ENCODE results near the gene ZDHHC1.
A peak's percentile ranks its signal among the peaks of the same experiment; 100 is the strongest.
"Not testable (repeated sequence)": the region's sequence is repeated elsewhere in the genome, so short reads cannot be mapped to it uniquely, and the experiment has no call there.

Gene ZDHHC1

DNA sequence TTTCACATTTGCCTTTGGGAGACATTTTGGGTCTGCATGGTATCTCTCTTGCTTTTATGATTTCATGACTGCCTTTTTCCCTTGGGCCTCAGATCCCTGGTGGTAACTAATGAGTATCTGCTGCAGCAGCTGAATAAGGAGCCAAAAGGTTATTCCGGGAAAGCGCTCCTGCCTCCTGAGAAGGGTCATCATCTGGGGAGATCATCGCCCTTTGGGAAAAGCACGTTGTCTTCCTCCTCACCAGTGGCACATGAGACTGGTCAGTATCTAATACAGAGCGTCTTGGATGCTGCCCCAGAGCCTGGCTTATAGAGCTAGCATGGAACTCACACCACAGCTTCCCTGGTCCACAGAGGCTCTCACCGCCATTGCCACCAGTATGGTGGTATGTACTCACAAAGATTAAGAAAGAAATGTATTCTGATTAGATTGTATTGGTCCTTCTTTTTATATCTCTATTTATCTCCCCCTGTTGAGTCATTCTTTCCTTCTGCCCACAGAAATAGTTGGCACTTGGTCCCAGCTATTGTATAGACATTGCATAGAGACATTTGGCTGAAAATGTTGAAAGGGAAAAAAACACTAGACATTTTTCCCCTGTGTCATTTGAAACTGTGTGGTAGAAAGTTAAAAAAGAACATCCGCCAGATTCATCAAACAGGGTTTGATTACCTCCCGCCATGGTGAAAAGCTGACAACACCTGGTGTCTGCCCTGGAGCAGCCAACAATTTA, 31.3 kb downstream of the ZDHHC1 start:
- DNase-seq (ENCODE audit: extremely low read depth, insufficient read length), result no peak
- no peaks in the 10 kb centered on the region for H3K36me3 ChIP-seq (ENCODE audit: control insufficient read depth, insufficient read depth, low read length)
- no peaks in the 10 kb centered on the region for H3K27me3 ChIP-seq (replicated peaks; ENCODE audit: control insufficient read depth, insufficient read depth, low read length)
- H3K4me3 ChIP-seq (replicated peaks; ENCODE audit: low read depth, low read length), result no peak overlapping the region
- TF ChIP-seq, protein P1, sequence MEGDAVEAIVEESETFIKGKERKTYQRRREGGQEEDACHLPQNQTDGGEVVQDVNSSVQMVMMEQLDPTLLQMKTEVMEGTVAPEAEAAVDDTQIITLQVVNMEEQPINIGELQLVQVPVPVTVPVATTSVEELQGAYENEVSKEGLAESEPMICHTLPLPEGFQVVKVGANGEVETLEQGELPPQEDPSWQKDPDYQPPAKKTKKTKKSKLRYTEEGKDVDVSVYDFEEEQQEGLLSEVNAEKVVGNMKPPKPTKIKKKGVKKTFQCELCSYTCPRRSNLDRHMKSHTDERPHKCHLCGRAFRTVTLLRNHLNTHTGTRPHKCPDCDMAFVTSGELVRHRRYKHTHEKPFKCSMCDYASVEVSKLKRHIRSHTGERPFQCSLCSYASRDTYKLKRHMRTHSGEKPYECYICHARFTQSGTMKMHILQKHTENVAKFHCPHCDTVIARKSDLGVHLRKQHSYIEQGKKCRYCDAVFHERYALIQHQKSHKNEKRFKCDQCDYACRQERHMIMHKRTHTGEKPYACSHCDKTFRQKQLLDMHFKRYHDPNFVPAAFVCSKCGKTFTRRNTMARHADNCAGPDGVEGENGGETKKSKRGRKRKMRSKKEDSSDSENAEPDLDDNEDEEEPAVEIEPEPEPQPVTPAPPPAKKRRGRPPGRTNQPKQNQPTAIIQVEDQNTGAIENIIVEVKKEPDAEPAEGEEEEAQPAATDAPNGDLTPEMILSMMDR (IDR thresholded peaks at IDR 0.05; ENCODE audit: insufficient read depth, low read length, poor library complexity, severe bottlenecking), result no peak

DNA sequence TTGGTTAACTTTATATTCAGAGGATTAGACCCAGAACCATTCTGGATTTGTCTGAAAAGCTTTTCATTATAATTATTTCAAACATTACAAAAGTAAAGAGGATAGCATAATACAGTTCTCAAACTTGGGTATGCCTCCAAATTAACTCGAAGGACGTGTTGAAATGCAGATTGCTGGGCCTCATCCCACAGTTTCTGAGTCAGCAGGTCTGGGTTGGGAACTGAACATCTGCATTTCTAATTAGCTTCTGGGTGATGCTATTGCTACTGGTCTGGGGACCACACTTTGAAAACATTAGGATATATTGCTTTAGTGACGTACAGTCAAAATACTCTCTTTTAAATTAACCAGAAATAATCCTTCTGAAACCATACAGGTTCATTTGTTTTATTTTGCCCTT, 33.0 kb downstream of the ZDHHC1 start:
- no peak overlapping the region for H3K4me3 ChIP-seq (replicated peaks; ENCODE audit: low read depth, low read length)
- no peak for DNase-seq (ENCODE audit: extremely low read depth, insufficient read length)
- H3K27me3 ChIP-seq (replicated peaks; ENCODE audit: control insufficient read depth, insufficient read depth, low read length), result no peaks in the 10 kb centered on the region
- TF ChIP-seq, protein P1 (IDR thresholded peaks at IDR 0.05; ENCODE audit: insufficient read depth, low read length, poor library complexity, severe bottlenecking), result no peak
- no peaks in the 10 kb centered on the region for H3K36me3 ChIP-seq (ENCODE audit: control insufficient read depth, insufficient read depth, low read length)

GRCh38 chr16:67378642-67379041, 37.6 kb downstream of the ZDHHC1 start:
- no peak overlapping the region for H3K4me3 ChIP-seq (replicated peaks; ENCODE audit: low read depth, low read length)
- H3K27me3 ChIP-seq (replicated peaks; ENCODE audit: control insufficient read depth, insufficient read depth, low read length), result no peaks in the 10 kb centered on the region; the same call in 1 of the 2 replicates
- TF ChIP-seq, protein P1 (IDR thresholded peaks at IDR 0.05; ENCODE audit: insufficient read depth, low read length, poor library complexity, severe bottlenecking), result no peak
- H3K36me3 ChIP-seq (ENCODE audit: control insufficient read depth, insufficient read depth, low read length), result no peaks in the 10 kb centered on the region
- DNase-seq (ENCODE audit: extremely low read depth, insufficient read length), result no peak

GRCh38 chr16:67376012-67376411, 40.3 kb downstream of the ZDHHC1 start:
- not testable (repeated sequence) for H3K4me3 ChIP-seq (replicated peaks; ENCODE audit: low read depth, low read length); H3K36me3 ChIP-seq (ENCODE audit: control insufficient read depth, insufficient read depth, low read length); H3K27me3 ChIP-seq (replicated peaks; ENCODE audit: control insufficient read depth, insufficient read depth, low read length); DNase-seq (ENCODE audit: extremely low read depth, insufficient read length)

- Histone ChIP-seq H3K4me3 (replicated peaks; ENCODE audit: low read depth, low read length) (no peak overlapping the region), H3K36me3 (ENCODE audit: control insufficient read depth, insufficient read depth, low read length) (no peaks in the 10 kb centered on the region), H3K27me3 (replicated peaks; ENCODE audit: control insufficient read depth, insufficient read depth, low read length) (no peaks in the 10 kb centered on the region; the same call in none of the 2 replicates)
- no peak for DNase-seq (ENCODE audit: extremely low read depth, insufficient read length)
- TF ChIP-seq, protein P1 (IDR thresholded peaks at IDR 0.05; ENCODE audit: insufficient read depth, low read length, poor library complexity, severe bottlenecking), result peak; percentile 25
Measured at GRCh38 chr16:67372664-67373063, 43.6 kb downstream of the ZDHHC1 start.

GRCh38 chr16:67370661-67371060, 45.6 kb downstream of the ZDHHC1 start:
- TF ChIP-seq, protein P1 (IDR thresholded peaks at IDR 0.05; ENCODE audit: insufficient read depth, low read length, poor library complexity, severe bottlenecking), result no peak
- DNase-seq (ENCODE audit: extremely low read depth, insufficient read length), result no peak
- H3K4me3 ChIP-seq (replicated peaks; ENCODE audit: low read depth, low read length), result no peak overlapping the region
- no peaks in the 10 kb centered on the region for H3K36me3 ChIP-seq (ENCODE audit: control insufficient read depth, insufficient read depth, low read length)
- H3K27me3 ChIP-seq (replicated peaks; ENCODE audit: control insufficient read depth, insufficient read depth, low read length), result no peaks in the 10 kb centered on the region; the same call in none of the 2 replicates
